Tibial artery (tissue), 4 donors: Measurements from ENCODE around the gene METRN.

ENCODE experiments used
- DNase-seq, 2 donors: peaks; one replicate each; pipeline ENCODE4 v3.0.0-alpha.2; 2019
- H3K27ac ChIP-seq, 2 donors: fragments of 200-600 bp; sonication (generic) in 1 of 2; 1 replicate in 1 of 2; 2 replicates in 1 of 2; pipeline ENCODE4 v1.5.1; 2018 to 2019; ENCODE audit warnings: mild to moderate bottlenecking in 1 of 2
- H3K27me3 ChIP-seq, 2 donors: fragments of 200-600 bp; sonication (generic) in 1 of 2; one replicate each; pipeline versions ENCODE4 v1.5.1 to v1.6.0; 2016 to 2019
- H3K36me3 ChIP-seq, 3 donors: fragments of 200-600 bp; sonication (generic) in 2 of 3; one replicate each; pipeline ENCODE4 v1.5.1; 2016 to 2019; ENCODE audit warnings: mild to moderate bottlenecking in 2 of 3
- H3K4me1 ChIP-seq, 4 donors: fragments of 200-600 bp; sonication (generic) in 2 of 4; 1 replicate in 3 of 4; 2 replicates in 1 of 4; pipeline ENCODE4 v1.5.1; 2016 to 2019
- H3K4me3 ChIP-seq, 2 donors: fragments of 200-600 bp; sonication (generic) in 1 of 2; 1 replicate in 1 of 2; 2 replicates in 1 of 2; pipeline ENCODE4 v1.5.1; 2018 to 2019; ENCODE audit warnings: mild to moderate bottlenecking in 2 of 2
- H3K9me3 ChIP-seq, 3 donors: fragments of 200-600 bp; sonication (generic) in 1 of 3; one replicate each; pipeline ENCODE4 v1.5.1; 2016 to 2019
- intact Hi-C: fragments of 100-400 bp; cut with DNase I; formaldehyde crosslinking; loops from one replicate; pipeline ENCODE4 v1.15.0; 2023; ENCODE audit warnings: low total_unique reads
- TF ChIP-seq, protein P1 (sequence below), 2 experiments: fragments of 200-600 bp in 1 of 2; fragments of 450-650 bp in 1 of 2; IDR thresholded peaks; one replicate each; pipeline ENCODE4 v1.5.1; 2017 to 2019; ENCODE audit warnings: antibody characterized with exemption in 2 of 2, mild to moderate bottlenecking in 1 of 2, moderate library complexity in 1 of 2

The METRN gene

DNA sequence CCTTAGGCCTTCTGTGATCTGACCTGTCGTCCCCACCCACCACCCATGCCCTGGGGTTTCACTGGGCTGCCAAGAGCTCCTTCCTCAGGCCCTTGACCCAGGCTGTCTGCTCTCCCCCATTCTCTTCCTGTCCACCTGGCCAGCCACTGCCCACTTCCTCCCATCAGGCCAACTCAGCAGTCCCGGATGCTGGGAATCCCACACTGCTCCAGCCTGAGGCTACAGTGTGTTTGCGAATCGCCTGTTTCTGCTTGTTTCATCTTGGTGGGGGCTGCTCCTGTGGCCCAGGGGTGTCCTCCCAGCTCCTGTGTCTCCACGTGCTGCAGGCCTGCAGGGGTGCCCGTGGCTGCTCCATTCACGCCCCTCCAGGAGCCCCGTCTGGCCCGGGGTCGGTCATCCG, 839 bp upstream of the METRN start:
- Histone ChIP-seq H3K27me3 (peaks cover 0 to 52% of the 10 kb centered on the region in 2 donors), H3K9me3 (no peaks in the 10 kb centered on the region), H3K36me3 (no peaks in the 10 kb centered on the region), H3K4me1 (peaks cover 0 to 43% (median 29%) of the 10 kb centered on the region in 4 donors), H3K27ac (no peak overlapping the region), H3K4me3 (no peak overlapping the region)
- intact Hi-C loops, result loop anchor here (2.0 to 5.0 kb wide), 2 partner anchors 27 to 343 kb away; partner anchors contain the start of gene CIAO3
- DNase-seq, result no peak
- TF ChIP-seq, protein P1, sequence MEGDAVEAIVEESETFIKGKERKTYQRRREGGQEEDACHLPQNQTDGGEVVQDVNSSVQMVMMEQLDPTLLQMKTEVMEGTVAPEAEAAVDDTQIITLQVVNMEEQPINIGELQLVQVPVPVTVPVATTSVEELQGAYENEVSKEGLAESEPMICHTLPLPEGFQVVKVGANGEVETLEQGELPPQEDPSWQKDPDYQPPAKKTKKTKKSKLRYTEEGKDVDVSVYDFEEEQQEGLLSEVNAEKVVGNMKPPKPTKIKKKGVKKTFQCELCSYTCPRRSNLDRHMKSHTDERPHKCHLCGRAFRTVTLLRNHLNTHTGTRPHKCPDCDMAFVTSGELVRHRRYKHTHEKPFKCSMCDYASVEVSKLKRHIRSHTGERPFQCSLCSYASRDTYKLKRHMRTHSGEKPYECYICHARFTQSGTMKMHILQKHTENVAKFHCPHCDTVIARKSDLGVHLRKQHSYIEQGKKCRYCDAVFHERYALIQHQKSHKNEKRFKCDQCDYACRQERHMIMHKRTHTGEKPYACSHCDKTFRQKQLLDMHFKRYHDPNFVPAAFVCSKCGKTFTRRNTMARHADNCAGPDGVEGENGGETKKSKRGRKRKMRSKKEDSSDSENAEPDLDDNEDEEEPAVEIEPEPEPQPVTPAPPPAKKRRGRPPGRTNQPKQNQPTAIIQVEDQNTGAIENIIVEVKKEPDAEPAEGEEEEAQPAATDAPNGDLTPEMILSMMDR (IDR thresholded peaks at IDR 0.05), result no peak

DNA sequence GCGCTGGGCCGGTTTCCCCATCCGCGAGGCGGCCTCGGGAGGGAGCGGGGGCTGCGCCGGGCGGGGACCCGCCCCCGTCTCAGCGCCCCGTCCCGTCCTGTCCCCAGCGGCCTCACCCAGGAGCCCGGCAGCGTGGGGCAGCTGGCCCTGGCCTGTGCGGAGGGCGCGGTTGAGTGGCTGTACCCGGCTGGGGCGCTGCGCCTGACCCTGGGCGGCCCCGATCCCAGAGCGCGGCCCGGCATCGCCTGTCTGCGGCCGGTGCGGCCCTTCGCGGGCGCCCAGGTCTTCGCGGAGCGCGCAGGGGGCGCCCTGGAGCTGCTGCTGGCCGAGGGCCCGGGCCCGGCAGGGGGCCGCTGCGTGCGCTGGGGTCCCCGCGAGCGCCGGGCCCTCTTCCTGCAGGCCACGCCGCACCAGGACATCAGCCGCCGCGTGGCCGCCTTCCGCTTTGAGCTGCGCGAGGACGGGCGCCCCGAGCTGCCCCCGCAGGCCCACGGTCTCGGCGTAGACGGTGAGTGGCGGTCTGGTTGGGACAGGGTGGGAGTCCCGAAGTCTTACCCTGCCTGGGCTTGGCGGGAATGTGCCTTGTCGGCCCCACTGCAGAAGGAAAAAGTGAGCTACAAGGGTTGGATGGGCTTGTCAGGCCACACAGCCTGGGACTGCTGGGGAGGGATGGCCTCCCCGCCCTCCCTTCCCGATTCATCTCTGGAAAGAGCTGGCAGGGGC, 720 bp downstream of the METRN start:
- DNase-seq, result no peak
- Histone ChIP-seq H3K9me3 (no peaks in the 10 kb centered on the region), H3K27ac (no peak overlapping the region), H3K4me1 (peaks cover 0 to 46% (median 31%) of the 10 kb centered on the region in 4 donors), H3K36me3 (no peaks in the 10 kb centered on the region), H3K4me3 (peak overlapping the region; percentile 56 to 75), H3K27me3 (peaks cover 0 to 36% of the 10 kb centered on the region in 2 donors)
- intact Hi-C loops, result loop anchor here (2.0 kb wide), 1 partner anchor 25 kb away; the partner anchor contains the start of gene CIAO3
- TF ChIP-seq, protein P1 (IDR thresholded peaks at IDR 0.05), result no peak

DNA sequence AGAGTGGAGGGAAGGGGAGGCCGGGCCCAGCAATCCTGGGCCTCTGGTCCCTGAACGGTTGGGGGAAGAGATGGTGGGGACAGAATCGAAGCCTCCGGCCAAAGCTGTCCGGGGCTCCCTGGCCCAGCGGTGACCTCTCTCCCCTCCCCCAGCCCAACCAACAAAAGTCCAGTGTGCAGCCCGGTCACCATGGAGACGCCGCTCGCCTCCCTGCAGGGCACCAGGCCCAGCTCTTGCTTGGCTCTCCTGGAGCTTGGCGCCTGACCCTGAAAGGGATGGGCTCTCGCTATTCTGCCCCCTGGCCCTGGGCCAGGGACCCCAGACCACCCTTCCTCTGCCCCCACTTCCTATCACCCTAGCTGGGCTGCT, 1.3 kb downstream of the METRN start:
- no peak for DNase-seq
- peak overlapping the region; percentile 56 to 75 for H3K4me3 ChIP-seq
- H3K36me3 ChIP-seq, result no peaks in the 10 kb centered on the region
- no peak overlapping the region for H3K27ac ChIP-seq
- TF ChIP-seq, protein P1 (IDR thresholded peaks at IDR 0.05), result no peak
- intact Hi-C loops, result no loop called here
- H3K9me3 ChIP-seq, result no peaks in the 10 kb centered on the region
- peaks cover 0 to 50% (median 31%) of the 10 kb centered on the region in 4 donors for H3K4me1 ChIP-seq
- peaks cover 0 to 31% of the 10 kb centered on the region in 2 donors for H3K27me3 ChIP-seq

DNA sequence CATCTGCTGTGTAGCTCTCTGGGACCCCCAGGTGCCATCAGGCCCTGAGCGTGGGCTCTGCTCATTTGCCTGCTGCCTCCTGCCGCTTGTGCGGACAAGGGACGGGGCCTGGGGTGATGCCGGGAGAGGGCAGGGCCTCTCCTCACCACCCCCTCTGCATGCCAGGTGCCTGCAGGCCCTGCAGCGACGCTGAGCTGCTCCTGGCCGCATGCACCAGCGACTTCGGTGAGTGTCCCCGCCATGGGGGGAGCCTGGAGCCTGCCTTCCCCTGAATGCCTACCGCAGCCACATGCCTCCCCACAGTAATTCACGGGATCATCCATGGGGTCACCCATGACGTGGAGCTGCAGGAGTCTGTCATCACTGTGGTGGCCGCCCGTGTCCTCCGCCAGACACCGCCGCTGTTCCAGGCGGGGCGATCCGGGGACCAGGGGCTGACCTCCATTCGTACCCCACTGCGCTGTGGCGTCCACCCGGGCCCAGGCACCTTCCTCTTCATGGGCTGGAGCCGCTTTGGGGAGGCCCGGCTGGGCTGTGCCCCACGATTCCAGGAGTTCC, 1.9 kb downstream of the METRN start:
- intact Hi-C loops, result no loop called here
- Histone ChIP-seq H3K27ac (no peak overlapping the region), H3K4me1 (peaks cover 0 to 55% (median 35%) of the 10 kb centered on the region in 4 donors), H3K4me3 (no peak overlapping the region), H3K36me3 (no peaks in the 10 kb centered on the region), H3K27me3 (peaks cover 0 to 24% of the 10 kb centered on the region in 2 donors), H3K9me3 (no peaks in the 10 kb centered on the region)
- TF ChIP-seq, protein P1 (IDR thresholded peaks at IDR 0.05), result no peak
- DNase-seq, result no peak

DNA sequence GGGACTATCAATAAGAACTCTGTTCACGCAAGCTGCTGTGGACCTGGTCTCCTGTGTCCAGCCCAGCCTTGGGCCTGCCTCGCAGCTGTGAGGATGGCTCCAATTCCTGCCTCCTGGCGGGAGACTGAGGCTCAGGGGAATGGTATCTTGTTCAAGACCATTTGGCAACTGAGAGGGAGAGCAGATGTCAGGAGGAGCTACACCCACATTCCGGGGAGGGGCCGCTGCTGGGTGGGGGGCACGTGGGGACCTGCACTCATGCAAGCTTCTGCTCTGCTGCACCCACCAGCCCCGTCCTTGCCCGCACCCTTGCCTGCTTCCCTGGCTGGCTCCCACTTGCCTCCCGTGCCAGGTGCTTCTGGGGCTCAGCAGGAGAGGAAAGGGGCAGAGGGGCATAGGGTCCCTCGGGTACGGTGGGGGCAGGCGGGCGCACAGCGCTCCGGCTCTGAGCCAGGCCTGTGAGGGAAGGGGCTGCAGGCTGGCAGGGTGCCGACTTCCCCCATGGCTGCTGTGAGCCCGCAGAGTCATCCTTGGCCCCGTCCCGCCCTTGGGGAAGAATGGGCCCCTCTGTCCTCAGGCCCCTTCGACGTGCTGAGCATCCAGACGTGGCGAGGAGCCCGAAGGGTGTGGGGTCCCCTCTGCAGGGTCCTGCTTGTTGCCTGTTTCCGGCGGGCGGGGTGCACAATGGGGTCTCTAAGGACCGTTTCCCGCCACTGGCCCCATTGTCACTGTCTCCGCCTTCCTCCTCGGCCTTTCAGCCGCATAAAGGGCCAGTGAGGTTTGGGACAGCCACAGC, 2.7 kb downstream of the METRN start:
- Histone ChIP-seq H3K27ac (no peak overlapping the region), H3K36me3 (no peaks in the 10 kb centered on the region), H3K27me3 (peaks cover 0 to 19% of the 10 kb centered on the region in 2 donors), H3K4me1 (peaks cover 0 to 59% (median 39%) of the 10 kb centered on the region in 4 donors), H3K4me3 (no peak overlapping the region), H3K9me3 (no peaks in the 10 kb centered on the region)
- TF ChIP-seq, protein P1 (IDR thresholded peaks at IDR 0.05), result no peak
- intact Hi-C loops, result no loop called here
- DNase-seq, result no peak
